GM19035 (cell line): ENCODE data around the gene CHMP6.

Experiments
- ATAC-seq: cut with Tn5 transposase; IDR thresholded peaks from one replicate; pipeline ENCODE4 v1.9.1; 2021; ENCODE audit not compliant: unreplicated experiment

Gene CHMP6

DNA sequence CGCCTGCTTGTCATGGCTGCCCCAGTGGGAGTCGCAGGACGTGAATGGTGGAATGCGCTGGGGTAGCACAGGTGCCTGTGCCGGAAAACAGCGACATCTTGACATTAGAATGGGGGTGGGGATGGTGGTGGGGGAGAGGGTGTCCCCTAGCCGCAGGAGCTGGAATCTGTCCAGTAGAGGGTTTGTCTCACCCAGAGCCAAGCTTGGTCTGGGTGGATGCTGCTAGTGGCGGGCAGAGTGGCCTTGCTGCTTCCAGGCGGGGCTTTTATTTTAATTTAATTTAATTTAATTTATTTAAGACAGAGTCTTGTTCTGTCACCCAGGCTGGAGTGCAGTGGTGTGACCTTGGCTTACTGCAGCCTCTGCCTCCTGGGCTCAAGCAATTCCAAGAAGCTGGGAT, 51.0 kb downstream of the CHMP6 start:
- ATAC-seq: no peak

DNA sequence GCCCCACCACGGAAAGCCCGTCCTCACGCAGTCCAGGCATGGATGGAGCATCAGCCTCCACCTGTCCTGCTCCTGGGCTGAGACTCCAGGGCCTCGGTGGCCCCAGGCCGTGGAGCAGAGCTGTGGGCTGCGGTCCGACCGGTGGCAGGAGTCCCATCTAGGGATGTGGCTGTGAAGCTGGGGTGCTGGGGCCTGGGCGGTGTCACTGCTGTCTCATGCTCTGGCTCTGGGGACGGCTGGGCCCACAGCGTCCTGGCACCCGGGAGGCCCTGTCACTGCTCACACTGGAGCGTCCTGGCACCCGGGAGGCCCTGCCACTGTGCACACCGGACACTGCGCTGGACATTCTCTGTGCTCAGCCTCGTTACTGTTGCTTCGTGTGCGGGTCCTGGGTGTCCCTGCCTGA, 51.7 kb downstream of the CHMP6 start:
- no peak for ATAC-seq

DNA sequence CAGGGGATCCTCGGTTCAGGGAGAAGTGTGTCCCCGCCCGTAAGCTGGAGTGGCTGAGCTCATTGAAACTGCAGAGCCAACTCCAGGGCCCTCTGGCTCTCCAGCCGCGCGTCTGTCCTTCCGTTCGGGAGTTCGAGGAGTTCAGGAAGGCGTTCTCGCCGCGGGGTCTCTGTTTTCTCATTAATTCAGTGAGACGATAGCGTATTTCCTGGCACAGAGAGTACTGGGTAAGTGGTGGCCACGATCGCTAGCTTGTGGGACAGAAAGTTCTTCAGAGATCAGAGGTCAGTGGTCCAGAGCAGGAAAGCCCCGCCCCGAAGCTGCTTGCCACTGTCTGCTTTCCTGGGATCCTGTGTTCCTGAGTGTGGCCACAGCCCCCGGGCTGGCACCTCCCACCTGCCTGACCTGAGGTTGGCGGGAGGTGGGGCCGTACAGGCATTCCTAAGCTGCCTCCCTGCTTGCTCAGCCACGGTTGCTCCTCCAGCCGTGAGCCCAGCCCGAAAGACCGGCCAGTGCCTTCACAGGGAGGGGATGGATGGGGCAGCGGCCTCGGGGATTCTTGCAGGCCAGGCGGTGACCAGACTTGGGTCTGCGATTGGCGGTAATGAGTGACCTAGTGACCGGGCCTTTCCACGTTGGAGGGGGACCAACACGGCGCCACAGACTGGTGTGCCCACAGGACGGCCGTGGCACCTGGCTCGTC, 52.2 kb downstream of the CHMP6 start:
- no peak for ATAC-seq

DNA sequence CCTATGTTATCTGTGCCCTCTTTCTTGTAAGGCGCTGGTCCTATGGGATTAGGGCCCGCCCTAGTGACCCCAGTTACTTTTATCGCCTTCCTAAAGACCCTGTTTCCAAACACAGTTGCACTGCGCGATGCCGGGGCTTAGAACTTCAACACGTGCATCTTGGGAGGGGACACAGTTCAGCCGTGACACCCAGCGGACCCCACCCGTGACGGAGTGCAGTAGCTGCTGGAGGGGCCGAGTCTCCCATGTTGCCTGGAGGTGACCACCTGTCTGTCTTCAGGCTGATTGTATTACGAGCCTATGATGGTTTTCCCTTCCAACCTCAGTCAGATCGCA, 52.8 kb downstream of the CHMP6 start:
- no peak for ATAC-seq

DNA sequence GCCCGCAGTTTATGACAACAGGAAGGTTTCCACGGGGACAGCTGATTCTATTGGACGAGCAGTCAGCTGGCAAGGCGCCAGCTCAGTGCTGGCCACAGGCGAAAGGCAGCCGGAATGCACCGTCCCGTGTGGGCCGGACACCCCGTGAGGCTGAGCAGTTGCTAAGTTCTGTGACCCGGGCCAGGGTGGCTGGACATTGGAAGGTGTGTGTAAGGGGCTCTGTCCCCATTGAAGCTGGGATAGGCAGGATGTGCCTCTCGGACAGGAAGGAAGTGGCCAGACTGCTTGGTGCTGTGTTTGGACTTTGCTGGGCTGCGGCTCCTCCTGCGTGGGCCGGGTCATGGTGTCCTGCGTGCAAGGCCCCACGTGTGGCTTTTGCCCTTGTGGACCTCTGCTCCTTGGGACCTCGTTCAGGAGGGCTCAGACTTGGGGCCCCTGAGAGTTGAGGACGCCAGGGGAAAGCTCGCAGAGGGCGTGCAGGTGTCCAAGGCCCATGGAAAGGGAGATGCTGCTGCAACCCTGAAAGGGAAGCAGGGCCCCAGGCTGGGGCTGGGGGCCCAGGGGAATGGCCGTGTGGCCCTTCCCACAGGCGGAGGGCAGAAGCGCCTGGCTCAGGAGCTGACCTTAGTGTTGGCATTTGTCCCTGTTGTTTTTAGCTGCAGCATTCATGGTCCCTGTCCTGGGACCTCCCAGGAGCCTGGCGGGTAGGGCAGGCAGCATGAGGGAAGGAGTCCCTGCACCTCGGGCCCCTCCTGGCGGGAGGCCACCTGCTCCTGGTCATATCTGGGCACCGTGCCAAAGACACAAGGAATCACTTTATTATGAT, 53.3 kb downstream of the CHMP6 start:
- ATAC-seq: no peak

DNA sequence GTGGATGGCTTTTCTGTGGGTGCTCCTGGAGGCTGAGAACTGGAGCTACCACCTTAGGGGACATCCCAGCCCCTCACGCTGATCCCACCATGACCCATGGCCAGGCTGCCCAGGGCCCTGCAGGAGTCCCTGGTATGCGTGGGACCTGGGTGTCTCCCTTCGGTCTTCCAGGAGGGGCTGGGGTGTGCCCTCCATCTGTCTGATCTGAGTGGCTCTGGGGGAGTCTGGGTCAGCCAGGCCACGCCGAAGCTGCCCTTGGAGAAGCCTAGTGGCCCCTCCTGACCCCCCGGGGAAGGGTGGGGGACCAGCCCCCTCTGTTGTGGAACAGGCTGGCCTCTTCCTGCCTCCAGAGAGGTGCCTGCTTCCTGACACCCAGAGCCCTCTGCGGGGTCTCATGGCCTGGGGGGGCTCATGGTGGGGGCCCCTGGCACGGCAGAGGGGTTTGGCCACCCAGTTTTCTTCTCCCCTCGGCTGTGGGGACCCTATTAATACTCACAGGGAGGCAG, 54.0 kb downstream of the CHMP6 start:
- ATAC-seq: no peak

DNA sequence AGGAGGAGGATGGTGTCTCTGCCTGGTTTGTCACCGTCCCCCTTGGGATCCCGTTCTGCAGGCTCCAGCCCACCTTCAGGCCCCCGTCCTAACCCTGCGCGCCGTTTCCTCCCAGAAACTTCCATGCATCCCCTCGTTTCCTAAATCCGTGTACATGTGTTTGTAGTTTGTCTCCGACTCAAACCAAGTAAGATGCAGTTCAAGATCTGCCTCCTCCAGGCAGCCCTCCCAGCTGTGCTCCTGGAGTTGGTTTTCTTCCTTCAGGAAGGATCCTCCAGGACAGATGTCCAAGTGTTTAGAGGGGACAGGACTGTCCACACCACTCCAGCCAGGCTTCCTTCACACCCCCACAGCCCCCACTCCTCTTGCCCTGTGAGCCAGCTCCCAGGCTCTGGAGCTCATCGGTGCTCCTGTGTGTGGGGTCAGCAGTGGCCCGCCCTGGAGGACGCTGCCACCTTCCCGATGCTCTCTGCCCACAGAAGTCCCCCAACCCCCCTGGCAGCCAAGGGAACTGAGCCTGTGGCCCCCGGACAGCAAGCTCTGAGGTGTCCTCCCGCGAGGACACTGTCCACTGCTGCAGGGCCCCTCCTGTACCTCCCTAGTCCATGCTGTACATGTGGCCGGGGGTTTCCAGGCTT, 54.6 kb downstream of the CHMP6 start:
- no peak for ATAC-seq

DNA sequence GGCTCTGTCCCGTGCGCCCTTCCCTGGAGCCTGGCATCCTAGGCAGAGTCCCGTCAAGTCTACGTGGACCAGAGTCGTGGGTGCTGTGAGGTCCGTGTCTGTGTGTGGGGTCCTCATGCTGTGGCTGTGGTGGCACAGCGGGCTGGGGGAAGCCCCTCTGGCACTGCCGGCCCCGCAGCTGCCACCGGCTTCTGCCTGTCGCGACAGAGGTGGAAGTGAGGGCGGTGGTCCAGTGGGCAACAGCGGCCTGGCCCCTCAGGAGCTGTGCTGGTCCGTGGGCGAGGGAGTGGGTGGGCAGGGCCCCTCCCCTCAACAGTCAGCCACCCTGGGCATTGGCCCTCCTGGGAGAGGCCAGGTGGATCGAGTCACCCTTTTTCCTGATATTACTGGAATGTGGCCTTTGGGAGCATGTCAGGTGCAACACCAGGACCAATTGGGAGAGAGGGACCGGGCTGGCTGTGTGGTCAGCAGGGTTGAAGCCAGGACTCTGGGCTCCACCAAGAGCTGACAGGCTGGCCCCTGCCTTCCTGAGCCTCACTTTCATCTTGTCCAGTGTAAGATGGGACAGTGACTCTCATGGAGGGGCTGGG, 55.2 kb downstream of the CHMP6 start:
- no peak for ATAC-seq

DNA sequence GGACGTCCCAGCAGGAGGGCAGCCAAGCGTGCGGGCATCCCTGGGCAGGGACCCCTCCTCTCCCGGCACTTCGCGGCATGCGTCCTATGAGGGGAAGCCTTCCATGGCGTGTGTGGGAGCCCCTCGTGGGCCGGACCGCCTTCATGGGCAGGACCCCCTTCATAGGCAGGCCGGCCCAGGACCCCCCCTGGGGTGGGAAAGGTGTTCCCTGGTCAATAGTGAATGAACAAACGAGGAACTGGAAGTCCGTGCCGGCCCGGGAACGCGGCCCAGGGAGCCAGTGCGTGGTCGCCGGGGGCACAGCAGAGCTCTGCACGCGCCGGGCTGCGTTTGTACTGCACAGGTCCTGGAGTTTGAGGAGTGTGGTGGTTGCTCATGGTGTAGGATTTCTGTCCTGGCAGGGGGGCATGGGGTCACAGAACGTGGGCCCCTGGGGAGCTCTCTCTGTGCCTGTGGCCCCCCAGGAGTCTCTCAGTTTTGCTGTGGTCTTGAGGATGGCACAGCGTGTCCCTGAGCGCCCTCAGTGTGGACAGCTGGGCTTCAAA, 57.3 kb downstream of the CHMP6 start:
- ATAC-seq: no peak

DNA sequence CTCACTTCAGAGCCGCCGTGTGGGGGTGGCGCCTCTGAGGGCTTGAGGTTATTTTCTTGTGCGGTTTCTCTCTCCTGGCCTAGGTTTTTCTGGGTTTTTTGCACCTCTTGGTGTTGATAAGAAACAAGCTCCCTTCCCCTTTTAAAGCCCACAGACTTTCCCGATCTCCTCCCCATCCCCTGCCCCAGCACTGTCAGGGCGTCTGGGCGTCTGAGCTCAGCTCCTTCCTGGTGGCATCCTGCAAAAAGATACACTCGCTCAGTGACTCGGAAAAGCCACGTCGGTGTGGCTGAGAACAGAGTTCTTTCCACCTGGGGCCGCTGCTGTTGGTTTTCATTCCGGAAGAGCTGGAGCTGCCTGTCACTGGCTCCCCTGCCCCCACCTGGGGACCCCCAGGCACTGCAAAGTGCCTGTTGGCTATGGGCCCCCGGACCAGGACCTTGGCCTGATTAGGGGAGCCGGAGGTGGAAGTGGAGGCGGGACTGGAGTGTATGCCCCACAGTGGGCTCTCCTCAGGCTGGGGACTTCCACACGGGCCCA, 57.8 kb downstream of the CHMP6 start:
- ATAC-seq: no peak
